ENCODE measurements around the gene MUCL3.
"Not testable (repeated sequence)": the region's sequence is repeated elsewhere in the genome, so short reads cannot be mapped to it uniquely, and the experiment has no call there.

The MUCL3 gene

GRCh38 chr6:30918670-30919069, 22.1 kb upstream of the MUCL3 start:
- Histone ChIP-seq H3K4me1 (peaks cover 0 to 21% (median 16%) of the 10 kb centered on the region in 4 donors), H3K9me3 (no peaks in the 10 kb centered on the region), H3K36me3 (peaks cover 42 to 72% (median 60%) of the 10 kb centered on the region in 3 donors), H3K4me3 (no peak overlapping the region), H3K27me3 (no peaks in the 10 kb centered on the region), H3K27ac (no peak overlapping the region)
- DNase-seq, result no peak
- intact Hi-C loops (cut with DNase I; ENCODE audit: low total_unique reads), result no loop called here
- TF ChIP-seq CTCF (IDR thresholded peaks at IDR 0.05), result no peak

- Histone ChIP-seq H3K27ac (no peak overlapping the region), H3K27me3 (no peaks in the 10 kb centered on the region), H3K9me3 (no peaks in the 10 kb centered on the region), H3K36me3 (peaks cover 54 to 98% (median 86%) of the 10 kb centered on the region in 3 donors), H3K4me1 (peaks cover 0 to 6% (median 0%) of the 10 kb centered on the region in 4 donors), H3K4me3 (no peak overlapping the region)
- intact Hi-C loops (cut with DNase I; ENCODE audit: low total_unique reads), result no loop called here
- DNase-seq, result no peak
- no peak for TF ChIP-seq CTCF (IDR thresholded peaks at IDR 0.05)
Observed at GRCh38 chr6:30922447-30922852, 18.3 kb upstream of the MUCL3 start.

GRCh38 chr6:30924040-30924627, 16.6 kb upstream of the MUCL3 start:
- H3K4me3 ChIP-seq; H3K9me3 ChIP-seq; H3K27ac ChIP-seq; DNase-seq; H3K27me3 ChIP-seq; H3K4me1 ChIP-seq; intact Hi-C loops (cut with DNase I; ENCODE audit: low total_unique reads): not testable (repeated sequence)
- H3K36me3 ChIP-seq, result peaks cover 48 to 85% (median 80%) of the 10 kb centered on the region in 3 donors

GRCh38 chr6:30926644-30927043, 14.1 kb upstream of the MUCL3 start:
- no peak overlapping the region for H3K4me3 ChIP-seq
- peaks cover 0 to 9% (median 0%) of the 10 kb centered on the region in 3 donors for H3K9me3 ChIP-seq
- H3K27ac ChIP-seq, result no peak overlapping the region
- peaks cover 0 to 6% (median 0%) of the 10 kb centered on the region in 4 donors for H3K4me1 ChIP-seq
- TF ChIP-seq CTCF (IDR thresholded peaks at IDR 0.05), result no peak
- no peaks in the 10 kb centered on the region for H3K27me3 ChIP-seq
- H3K36me3 ChIP-seq, result peaks cover 32 to 60% (median 57%) of the 10 kb centered on the region in 3 donors
- intact Hi-C loops (cut with DNase I; ENCODE audit: low total_unique reads), result no loop called here
- no peak for DNase-seq

- intact Hi-C loops (cut with DNase I; ENCODE audit: low total_unique reads); H3K4me3 ChIP-seq; H3K27ac ChIP-seq; H3K9me3 ChIP-seq; DNase-seq; H3K27me3 ChIP-seq; H3K4me1 ChIP-seq: not testable (repeated sequence)
- H3K36me3 ChIP-seq, result peaks cover 30 to 55% (median 52%) of the 10 kb centered on the region in 3 donors
Observed at GRCh38 chr6:30927080-30927479, 13.7 kb upstream of the MUCL3 start.

GRCh38 chr6:30928677-30929076, 12.1 kb upstream of the MUCL3 start:
- H3K27ac ChIP-seq, result no peak overlapping the region

More at GRCh38 chr6:30928677-30929076, 12.1 kb upstream of the MUCL3 start:
- no peak for TF ChIP-seq CTCF (IDR thresholded peaks at IDR 0.05)
- peaks cover 0 to 6% (median 0%) of the 10 kb centered on the region in 4 donors for H3K4me1 ChIP-seq
- DNase-seq, result no peak
- peaks cover 14 to 39% (median 36%) of the 10 kb centered on the region in 3 donors for H3K36me3 ChIP-seq
- intact Hi-C loops (cut with DNase I; ENCODE audit: low total_unique reads), result no loop called here
- no peak overlapping the region for H3K4me3 ChIP-seq
- H3K9me3 ChIP-seq, result peaks cover 0 to 9% (median 0%) of the 10 kb centered on the region in 3 donors
- no peaks in the 10 kb centered on the region for H3K27me3 ChIP-seq
